HEK293 (cell line): ENCODE measurements around the gene MGST2.

Experiments used
- KLF10 ChIP-seq: fragments of 450-650 bp; IDR thresholded peaks from 2 replicates; pipeline ENCODE4 v1.5.1; 2018; ENCODE audit warnings: missing biosample characterization, mild to moderate bottlenecking, missing genetic modification characterization
- KLF8 ChIP-seq: fragments of 450-650 bp; formaldehyde crosslinking; IDR thresholded peaks from 2 replicates; pipeline ENCODE4 v1.5.1; 2016; ENCODE audit warnings: missing biosample characterization, missing genetic modification characterization
- OSR2 ChIP-seq: fragments of 450-650 bp; formaldehyde crosslinking; IDR thresholded peaks from 2 replicates; pipeline ENCODE4 v1.5.1; 2016; ENCODE audit warnings: missing biosample characterization, missing genetic modification characterization
- ZNF274 ChIP-seq, 2 experiments: fragments of 200-500 bp in 1 of 2; fragments of 450-650 bp in 1 of 2; sonication (Bioruptor generic) in 1 of 2; formaldehyde crosslinking in 1 of 2; IDR thresholded peaks; 2 replicates each; pipeline versions ENCODE4 v1.5.1 to v1.6.1; 2014 to 2016; ENCODE audit warnings: borderline replicate concordance in 1 of 2, inconsistent platforms in 1 of 2, low read length in 1 of 2, missing biosample characterization in 1 of 2, missing genetic modification characterization in 1 of 2
- ZNF529 ChIP-seq: fragments of 450-650 bp; formaldehyde crosslinking; IDR thresholded peaks from 2 replicates; pipeline ENCODE4 v1.5.1; 2017; ENCODE audit warnings: missing genetic modification characterization, missing biosample characterization; ENCODE audit not compliant: insufficient replicate concordance
- ZNF530 ChIP-seq: fragments of 450-650 bp; formaldehyde crosslinking; IDR thresholded peaks from 2 replicates; pipeline ENCODE4 v1.5.1; 2016; ENCODE audit warnings: low read depth, missing biosample characterization, missing genetic modification characterization
- ZNF549 ChIP-seq: fragments of 450-650 bp; IDR thresholded peaks from 2 replicates; pipeline ENCODE4 v1.5.1; 2018; ENCODE audit warnings: missing biosample characterization, missing genetic modification characterization, mild to moderate bottlenecking, inconsistent platforms, moderate library complexity
- ZNF610 ChIP-seq: fragments of 450-650 bp; formaldehyde crosslinking; IDR thresholded peaks from 2 replicates; pipeline ENCODE4 v1.5.1; 2016; ENCODE audit warnings: missing biosample characterization, missing genetic modification characterization, borderline replicate concordance
- TF ChIP-seq, protein P1 (sequence below): fragments of 450-650 bp; formaldehyde crosslinking; IDR thresholded peaks from 2 replicates; pipeline ENCODE4 v1.5.1; 2016; ENCODE audit warnings: missing biosample characterization, missing genetic modification characterization
- TF ChIP-seq, protein P2 (sequence below): fragments of 450-650 bp; formaldehyde crosslinking; IDR thresholded peaks from 2 replicates; pipeline ENCODE4 v1.5.1; 2016; ENCODE audit warnings: missing biosample characterization, missing genetic modification characterization

DNA sequence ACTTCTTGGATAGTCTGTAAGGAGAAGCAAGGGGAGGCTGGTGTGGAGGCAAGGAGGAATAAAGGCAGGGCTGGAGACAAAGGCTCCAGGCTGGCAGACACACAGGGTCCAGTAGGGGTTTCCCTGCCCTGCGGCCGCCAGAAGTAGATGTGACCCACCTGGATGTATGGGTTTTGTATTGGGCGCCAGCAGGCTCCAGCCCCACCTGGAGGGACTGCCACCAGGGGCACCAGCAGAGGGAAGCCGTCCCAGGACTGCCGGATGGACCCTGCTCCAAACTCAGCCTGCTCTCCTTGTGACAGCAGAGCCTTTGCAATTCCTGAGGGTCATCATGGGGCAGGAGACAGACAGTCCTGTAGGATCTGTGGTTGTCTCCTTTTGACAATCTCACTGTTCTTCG, 52.7 kb downstream of the MGST2 start:
- TF ChIP-seq, protein P1, sequence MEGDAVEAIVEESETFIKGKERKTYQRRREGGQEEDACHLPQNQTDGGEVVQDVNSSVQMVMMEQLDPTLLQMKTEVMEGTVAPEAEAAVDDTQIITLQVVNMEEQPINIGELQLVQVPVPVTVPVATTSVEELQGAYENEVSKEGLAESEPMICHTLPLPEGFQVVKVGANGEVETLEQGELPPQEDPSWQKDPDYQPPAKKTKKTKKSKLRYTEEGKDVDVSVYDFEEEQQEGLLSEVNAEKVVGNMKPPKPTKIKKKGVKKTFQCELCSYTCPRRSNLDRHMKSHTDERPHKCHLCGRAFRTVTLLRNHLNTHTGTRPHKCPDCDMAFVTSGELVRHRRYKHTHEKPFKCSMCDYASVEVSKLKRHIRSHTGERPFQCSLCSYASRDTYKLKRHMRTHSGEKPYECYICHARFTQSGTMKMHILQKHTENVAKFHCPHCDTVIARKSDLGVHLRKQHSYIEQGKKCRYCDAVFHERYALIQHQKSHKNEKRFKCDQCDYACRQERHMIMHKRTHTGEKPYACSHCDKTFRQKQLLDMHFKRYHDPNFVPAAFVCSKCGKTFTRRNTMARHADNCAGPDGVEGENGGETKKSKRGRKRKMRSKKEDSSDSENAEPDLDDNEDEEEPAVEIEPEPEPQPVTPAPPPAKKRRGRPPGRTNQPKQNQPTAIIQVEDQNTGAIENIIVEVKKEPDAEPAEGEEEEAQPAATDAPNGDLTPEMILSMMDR (tag by site-specific recombination): no peak
- TF ChIP-seq KLF8 (tag by site-specific recombination): no peak
- TF ChIP-seq KLF10: no peak
- TF ChIP-seq, protein P2, sequence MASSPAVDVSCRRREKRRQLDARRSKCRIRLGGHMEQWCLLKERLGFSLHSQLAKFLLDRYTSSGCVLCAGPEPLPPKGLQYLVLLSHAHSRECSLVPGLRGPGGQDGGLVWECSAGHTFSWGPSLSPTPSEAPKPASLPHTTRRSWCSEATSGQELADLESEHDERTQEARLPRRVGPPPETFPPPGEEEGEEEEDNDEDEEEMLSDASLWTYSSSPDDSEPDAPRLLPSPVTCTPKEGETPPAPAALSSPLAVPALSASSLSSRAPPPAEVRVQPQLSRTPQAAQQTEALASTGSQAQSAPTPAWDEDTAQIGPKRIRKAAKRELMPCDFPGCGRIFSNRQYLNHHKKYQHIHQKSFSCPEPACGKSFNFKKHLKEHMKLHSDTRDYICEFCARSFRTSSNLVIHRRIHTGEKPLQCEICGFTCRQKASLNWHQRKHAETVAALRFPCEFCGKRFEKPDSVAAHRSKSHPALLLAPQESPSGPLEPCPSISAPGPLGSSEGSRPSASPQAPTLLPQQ: no peak
- no peak for TF ChIP-seq ZNF549 (tag by site-specific recombination)
- no peak for TF ChIP-seq ZNF530 (tag by site-specific recombination)
- no peak for TF ChIP-seq ZNF274 (IDR thresholded peaks at IDR 0.05; ENCODE audit: low read length)
- no peak for TF ChIP-seq ZNF274 (tag by site-specific recombination; IDR thresholded peaks at IDR 0.05; ENCODE audit: borderline replicate concordance)
- no peak for TF ChIP-seq ZNF610 (tag by site-specific recombination)
- no peak for TF ChIP-seq OSR2 (tag by site-specific recombination)
- TF ChIP-seq ZNF529 (tag by site-specific recombination): no peak
